Fibroblast of lung (primary cell): ENCODE data around the gene ASTN2. TPM values are rescaled to one million over a fixed set of nuclear protein-coding genes. Genes with fewer than 3 reads are reported as not detected.

Source experiments
- DNase-seq, 2 donors: peaks; one replicate each; pipeline versions ENCODE4 v3.0.0 to v3.0.0-alpha.2; 2010; ENCODE audit warnings: low read depth in 2 of 2
- H2AFZ ChIP-seq: 2 replicates; pipeline ENCODE4 v1.5.1; 2012; ENCODE audit warnings: low read length, control low read depth, inconsistent platforms
- H3K27ac ChIP-seq: 2 replicates; pipeline ENCODE4 v1.5.1; 2011; ENCODE audit warnings: low read length, control low read depth; ENCODE audit not compliant: insufficient read depth
- H3K27me3 ChIP-seq: 2 replicates; pipeline ENCODE4 v1.5.1; 2011; ENCODE audit warnings: mild to moderate bottlenecking, low read length; ENCODE audit not compliant: control insufficient read depth, insufficient read depth
- H3K36me3 ChIP-seq: 2 replicates; pipeline ENCODE4 v1.5.1; 2011; ENCODE audit warnings: low read length; ENCODE audit not compliant: control insufficient read depth, insufficient read depth
- H3K4me1 ChIP-seq: 2 replicates; pipeline ENCODE4 v1.5.1; 2011; ENCODE audit warnings: low read length; ENCODE audit not compliant: control insufficient read depth, insufficient read depth; ENCODE audit errors: extremely low read depth
- H3K4me2 ChIP-seq: 2 replicates; pipeline ENCODE4 v1.5.1; 2011; ENCODE audit warnings: low read length, control low read depth; ENCODE audit not compliant: insufficient read depth; ENCODE audit errors: extremely low read depth
- H3K4me3 ChIP-seq, 4 experiments: fragments of 200-600 bp in 1 of 4; sonication (generic) in 1 of 4; replicated peaks in 1 of 4; 2 replicates each; pipeline ENCODE4 v1.5.1; 2011 to 2016; ENCODE audit warnings: low read length in 4 of 4, low read depth in 3 of 4, mild to moderate bottlenecking in 3 of 4, control low read depth in 2 of 4, inconsistent platforms in 1 of 4, mixed read lengths in 1 of 4; ENCODE audit not compliant: insufficient read depth in 1 of 4; ENCODE audit errors: control extremely low read depth in 1 of 4
- H3K79me2 ChIP-seq: 2 replicates; pipeline ENCODE4 v1.5.1; 2012; ENCODE audit warnings: mild to moderate bottlenecking, low read length, inconsistent platforms; ENCODE audit not compliant: control insufficient read depth, insufficient read depth
- H3K9ac ChIP-seq: 2 replicates; pipeline ENCODE4 v1.5.1; 2011; ENCODE audit warnings: mild to moderate bottlenecking, low read length, control low read depth; ENCODE audit not compliant: insufficient read depth
- H3K9me3 ChIP-seq: 2 replicates; pipeline ENCODE4 v1.5.1; 2012; ENCODE audit warnings: low read depth, low read length; ENCODE audit not compliant: control insufficient read depth, insufficient read depth
- H4K20me1 ChIP-seq: 2 replicates; pipeline ENCODE4 v1.5.1; 2011; ENCODE audit warnings: low read length; ENCODE audit not compliant: control insufficient read depth, insufficient read depth; ENCODE audit errors: extremely low read depth
- EZH2 ChIP-seq: IDR thresholded peaks from 2 replicates; pipeline ENCODE4 v1.5.1; 2012; ENCODE audit warnings: low read length, control low read depth, mild to moderate bottlenecking; ENCODE audit errors: missing control alignments
- polyA plus RNA-seq, 2 donors: library from polyadenylated mRNA; depleted of rRNA in 1 of 2; stranded (reverse) in 1 of 2; unstranded in 1 of 2; fragments of >200 nt; gene quantifications; 2 replicates each; pipeline ENCODE4 v1.2.1, GENCODE V29; 2011 to 2012; ENCODE audit warnings: missing spikeins in 1 of 2
- total RNA-seq: library from RNA; depleted of rRNA; stranded (reverse); fragments of >200 nt; gene quantifications from 2 replicates; pipeline ENCODE4 v1.2.1, GENCODE V29; 2014
- TF ChIP-seq, protein P1 (sequence below), 2 donors: IDR thresholded peaks in 1 of 2; conservative IDR thresholded peaks in 1 of 2; 1 replicate in 1 of 2; 2 replicates in 1 of 2; pipeline ENCODE4 v1.5.1; 2011 to 2012; ENCODE audit warnings: low read length in 2 of 2, control low read depth in 1 of 2, inconsistent platforms in 1 of 2, low read depth in 1 of 2, mild to moderate bottlenecking in 1 of 2

ASTN2 gene
- total and polyA plus RNA-seq, 2 donors (not counting 1 experiment from before 2014, with no cell fraction given), result 2.2 to 19.2 TPM

DNA sequence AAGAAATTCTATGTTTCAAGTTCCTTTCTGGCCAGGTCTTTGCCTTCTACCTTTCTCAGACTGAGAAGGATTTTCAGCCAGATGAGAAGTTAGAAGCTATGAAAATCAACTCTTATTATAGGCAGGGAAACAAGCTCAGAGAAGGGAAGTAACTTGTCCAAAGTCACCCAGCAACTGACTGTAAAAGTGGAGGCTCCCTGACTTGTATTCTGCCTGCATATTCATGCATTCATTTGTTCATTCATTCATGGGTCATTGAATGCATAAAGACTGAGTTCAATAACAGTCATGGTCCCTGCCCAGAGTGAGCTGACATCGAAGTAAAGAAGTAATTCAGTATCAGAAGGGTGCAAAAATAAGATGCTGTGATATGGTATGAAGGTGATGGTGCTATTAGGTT lies 1021.7 kb downstream of the ASTN2 start:
- peaks cover 3% of the 10 kb centered on the region for H3K4me1 ChIP-seq
- H3K4me3 ChIP-seq, result no peak overlapping the region
- no peaks in the 10 kb centered on the region for H3K27me3 ChIP-seq
- H4K20me1 ChIP-seq, result no peaks in the 10 kb centered on the region
- TF ChIP-seq, protein P1, sequence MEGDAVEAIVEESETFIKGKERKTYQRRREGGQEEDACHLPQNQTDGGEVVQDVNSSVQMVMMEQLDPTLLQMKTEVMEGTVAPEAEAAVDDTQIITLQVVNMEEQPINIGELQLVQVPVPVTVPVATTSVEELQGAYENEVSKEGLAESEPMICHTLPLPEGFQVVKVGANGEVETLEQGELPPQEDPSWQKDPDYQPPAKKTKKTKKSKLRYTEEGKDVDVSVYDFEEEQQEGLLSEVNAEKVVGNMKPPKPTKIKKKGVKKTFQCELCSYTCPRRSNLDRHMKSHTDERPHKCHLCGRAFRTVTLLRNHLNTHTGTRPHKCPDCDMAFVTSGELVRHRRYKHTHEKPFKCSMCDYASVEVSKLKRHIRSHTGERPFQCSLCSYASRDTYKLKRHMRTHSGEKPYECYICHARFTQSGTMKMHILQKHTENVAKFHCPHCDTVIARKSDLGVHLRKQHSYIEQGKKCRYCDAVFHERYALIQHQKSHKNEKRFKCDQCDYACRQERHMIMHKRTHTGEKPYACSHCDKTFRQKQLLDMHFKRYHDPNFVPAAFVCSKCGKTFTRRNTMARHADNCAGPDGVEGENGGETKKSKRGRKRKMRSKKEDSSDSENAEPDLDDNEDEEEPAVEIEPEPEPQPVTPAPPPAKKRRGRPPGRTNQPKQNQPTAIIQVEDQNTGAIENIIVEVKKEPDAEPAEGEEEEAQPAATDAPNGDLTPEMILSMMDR (conservative IDR thresholded peaks at IDR 0.05 in 1 of 2, IDR thresholded peaks at IDR 0.05 in 1 of 2; ENCODE audit: low read depth in 1 of 2, low read length in 2 of 2), result no peak
- no peak for TF ChIP-seq EZH2
- H3K27ac ChIP-seq, result no peak overlapping the region
- H2AFZ ChIP-seq, result no peak overlapping the region
- no peaks in the 10 kb centered on the region for H3K9me3 ChIP-seq
- no peak for DNase-seq
- H3K79me2 ChIP-seq, result no peaks in the 10 kb centered on the region
- H3K4me2 ChIP-seq, result no peak overlapping the region
- H3K9ac ChIP-seq, result no peak overlapping the region
- no peaks in the 10 kb centered on the region for H3K36me3 ChIP-seq

DNA sequence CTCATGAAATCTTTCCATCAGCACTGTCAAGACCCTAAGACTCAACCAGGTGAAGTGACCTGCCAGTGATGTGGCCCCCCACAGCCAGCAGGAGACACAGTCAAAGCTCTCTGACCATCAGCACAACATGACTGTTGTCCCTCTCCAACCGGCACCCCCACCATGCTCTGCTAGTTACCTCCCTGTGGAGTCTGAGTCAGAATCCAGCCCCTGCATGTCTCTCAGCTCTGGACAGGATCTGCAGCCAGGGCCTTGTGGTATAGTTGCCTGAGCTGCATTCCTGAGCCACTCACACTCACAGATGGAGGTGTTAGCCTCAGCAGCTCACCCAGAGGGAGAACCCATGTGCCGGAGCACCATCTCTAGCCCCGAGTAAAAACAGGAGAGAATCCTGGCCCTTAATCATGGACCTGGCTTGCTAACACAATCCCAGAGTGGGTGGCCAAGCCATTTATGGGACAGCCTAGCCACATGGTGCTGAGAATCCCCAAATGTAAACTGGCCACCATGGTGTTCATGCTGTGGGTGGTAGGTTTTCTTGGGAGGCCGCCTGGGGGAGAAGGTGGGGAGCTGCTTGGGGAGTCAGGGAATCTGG lies 1023.5 kb downstream of the ASTN2 start:
- Histone ChIP-seq H3K4me3 (no peak overlapping the region), H3K27me3 (no peaks in the 10 kb centered on the region), H3K36me3 (no peaks in the 10 kb centered on the region), H3K4me2 (no peak overlapping the region), H3K27ac (no peak overlapping the region), H4K20me1 (no peaks in the 10 kb centered on the region), H3K79me2 (no peaks in the 10 kb centered on the region), H3K4me1 (peaks cover 3% of the 10 kb centered on the region), H3K9ac (no peak overlapping the region), H2AFZ (no peak overlapping the region), H3K9me3 (no peaks in the 10 kb centered on the region)
- TF ChIP-seq, protein P1 (conservative IDR thresholded peaks at IDR 0.05 in 1 of 2, IDR thresholded peaks at IDR 0.05 in 1 of 2; ENCODE audit: low read depth in 1 of 2, low read length in 2 of 2), result no peak
- TF ChIP-seq EZH2, result no peak
- peak; percentile 24 to 91 for DNase-seq

DNA sequence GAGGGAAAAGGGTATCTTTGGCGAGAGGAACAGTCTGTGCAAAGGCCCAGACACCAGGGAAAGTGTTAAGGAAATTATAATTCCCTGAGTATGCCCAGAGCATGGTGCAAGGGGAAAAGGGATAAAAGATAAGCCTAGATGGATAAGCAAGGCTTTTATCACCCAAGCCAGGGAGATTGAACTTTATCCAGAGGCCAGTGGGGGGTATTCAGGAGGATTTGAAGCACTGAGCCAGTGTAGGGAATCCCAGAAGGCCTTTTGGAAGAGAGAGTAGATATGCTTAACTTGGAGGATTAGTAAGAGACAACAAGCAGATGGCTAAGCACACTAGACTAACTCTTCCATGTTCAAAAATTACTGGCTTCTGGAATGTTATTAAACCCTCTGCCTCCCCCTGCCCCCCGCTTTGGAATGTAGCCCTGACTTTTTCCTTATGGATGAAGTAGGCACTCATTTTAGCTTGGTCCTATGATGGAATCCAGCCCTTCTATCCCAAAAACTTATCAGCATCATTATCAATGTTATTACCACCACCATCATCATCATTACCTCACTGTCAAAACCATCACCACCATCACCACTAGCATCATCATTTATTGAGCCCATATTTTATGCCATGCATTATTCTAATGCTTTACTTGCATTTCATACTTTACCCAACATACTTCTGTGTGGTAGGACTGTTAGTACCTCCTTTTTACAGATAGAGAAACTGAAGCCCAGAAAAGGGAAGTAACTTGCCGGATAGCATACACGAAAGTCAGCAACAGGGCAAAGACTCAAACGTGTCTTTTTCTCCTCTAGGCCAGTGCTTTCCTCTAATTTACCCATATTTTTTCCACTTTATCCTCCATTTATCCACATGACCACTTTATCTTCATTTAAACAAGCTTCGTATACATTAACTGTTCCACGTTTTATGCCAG lies 1024.3 kb downstream of the ASTN2 start:
- no peak overlapping the region for H2AFZ ChIP-seq
- H3K36me3 ChIP-seq, result no peaks in the 10 kb centered on the region
- H3K27ac ChIP-seq, result no peak overlapping the region
- H3K79me2 ChIP-seq, result no peaks in the 10 kb centered on the region
- H3K9ac ChIP-seq, result no peak overlapping the region
- H3K4me2 ChIP-seq, result no peak overlapping the region
- H3K4me1 ChIP-seq, result peaks cover 3% of the 10 kb centered on the region
- H3K9me3 ChIP-seq, result no peaks in the 10 kb centered on the region
- H3K4me3 ChIP-seq, result no peak overlapping the region
- H4K20me1 ChIP-seq, result no peaks in the 10 kb centered on the region
- no peak for TF ChIP-seq EZH2
- TF ChIP-seq, protein P1 (conservative IDR thresholded peaks at IDR 0.05 in 1 of 2, IDR thresholded peaks at IDR 0.05 in 1 of 2; ENCODE audit: low read depth in 1 of 2, low read length in 2 of 2), result no peak
- no peaks in the 10 kb centered on the region for H3K27me3 ChIP-seq
- no peak for DNase-seq
